ENCODE data around the gene SYNPR.

SYNPR gene

GRCh38 chr3:63441262-63441661, 163.2 kb downstream of the SYNPR start:
- Histone ChIP-seq H3K4me2 (ENCODE audit: low read length) (no peak overlapping the region), H3K36me3 (ENCODE audit: control insufficient read depth, low read length) (no peaks in the 10 kb centered on the region), H3K27me3 (ENCODE audit: control insufficient read depth, low read length) (peaks cover 3% of the 10 kb centered on the region; the same call in 1 of the 2 replicates), H3K4me3 (ENCODE audit: low read length) (no peak overlapping the region), H3K4me1 (ENCODE audit: control insufficient read depth, low read length) (no peaks in the 10 kb centered on the region), H3K9me3 (ENCODE audit: control insufficient read depth, insufficient read depth, low read length) (no peaks in the 10 kb centered on the region), H3K9me2 (replicated peaks; ENCODE audit: control insufficient read depth, low read length) (no peaks in the 10 kb centered on the region), H3K79me2 (ENCODE audit: control insufficient read depth, low read length) (no peaks in the 10 kb centered on the region), H3F3A (ENCODE audit: control insufficient read depth, insufficient read depth) (no peaks in the 10 kb centered on the region), H4K20me1 (ENCODE audit: control insufficient read depth, insufficient read depth, low read depth, low read length) (no peaks in the 10 kb centered on the region), H3K27ac (ENCODE audit: low read depth, low read length) (no peak overlapping the region)
- no peak for TF ChIP-seq CTCF (IDR thresholded peaks at IDR 0.05; ENCODE audit: low read depth, low read length, poor library complexity, severe bottlenecking)
- no peak for TF ChIP-seq EZH2phosphoT487 (IDR thresholded peaks at IDR 0.05; ENCODE audit: borderline replicate concordance, low read length)

GRCh38 chr3:63442918-63443317, 164.8 kb downstream of the SYNPR start:
- Histone ChIP-seq H3K9me2 (replicated peaks; ENCODE audit: control insufficient read depth, low read length) (no peaks in the 10 kb centered on the region), H3K4me2 (ENCODE audit: low read length) (no peak overlapping the region), H3K4me1 (ENCODE audit: control insufficient read depth, low read length) (no peaks in the 10 kb centered on the region)

GRCh38 chr3:63450023-63450422, 171.9 kb downstream of the SYNPR start:
- H3K27ac ChIP-seq (ENCODE audit: low read depth, low read length) = no peak overlapping the region
- H3F3A ChIP-seq (ENCODE audit: control insufficient read depth, insufficient read depth) = no peaks in the 10 kb centered on the region
- H3K4me2 ChIP-seq (ENCODE audit: low read length) = no peak overlapping the region
- H3K9me3 ChIP-seq (ENCODE audit: control insufficient read depth, insufficient read depth, low read length) = no peaks in the 10 kb centered on the region
- H3K36me3 ChIP-seq (ENCODE audit: control insufficient read depth, low read length) = no peaks in the 10 kb centered on the region
- H3K9me2 ChIP-seq (replicated peaks; ENCODE audit: control insufficient read depth, low read length) = no peaks in the 10 kb centered on the region
- H3K79me2 ChIP-seq (ENCODE audit: control insufficient read depth, low read length) = no peaks in the 10 kb centered on the region
- no peaks in the 10 kb centered on the region for H4K20me1 ChIP-seq (ENCODE audit: control insufficient read depth, insufficient read depth, low read depth, low read length)
- TF ChIP-seq EZH2phosphoT487 (IDR thresholded peaks at IDR 0.05; ENCODE audit: borderline replicate concordance, low read length) (no peak), CTCF (IDR thresholded peaks at IDR 0.05; ENCODE audit: low read depth, low read length, poor library complexity, severe bottlenecking) (no peak)
- no peaks in the 10 kb centered on the region for H3K4me1 ChIP-seq (ENCODE audit: control insufficient read depth, low read length)
- H3K4me3 ChIP-seq (ENCODE audit: low read length) = no peak overlapping the region
- peaks cover 3% of the 10 kb centered on the region; the same call in 1 of the 2 replicates for H3K27me3 ChIP-seq (ENCODE audit: control insufficient read depth, low read length)

More at GRCh38 chr3:63442918-63443317, 164.8 kb downstream of the SYNPR start:
- H3K27ac ChIP-seq (ENCODE audit: low read depth, low read length) = no peak overlapping the region
- H3K27me3 ChIP-seq (ENCODE audit: control insufficient read depth, low read length) = peaks cover 3% of the 10 kb centered on the region; the same call in 1 of the 2 replicates
- H3K4me3 ChIP-seq (ENCODE audit: low read length) = no peak overlapping the region
- no peak for TF ChIP-seq EZH2phosphoT487 (IDR thresholded peaks at IDR 0.05; ENCODE audit: borderline replicate concordance, low read length)
- TF ChIP-seq CTCF (IDR thresholded peaks at IDR 0.05; ENCODE audit: low read depth, low read length, poor library complexity, severe bottlenecking) = no peak
- H3F3A ChIP-seq (ENCODE audit: control insufficient read depth, insufficient read depth) = no peaks in the 10 kb centered on the region
- no peaks in the 10 kb centered on the region for H4K20me1 ChIP-seq (ENCODE audit: control insufficient read depth, insufficient read depth, low read depth, low read length)
- H3K79me2 ChIP-seq (ENCODE audit: control insufficient read depth, low read length) = no peaks in the 10 kb centered on the region
- H3K36me3 ChIP-seq (ENCODE audit: control insufficient read depth, low read length) = no peaks in the 10 kb centered on the region
- no peaks in the 10 kb centered on the region for H3K9me3 ChIP-seq (ENCODE audit: control insufficient read depth, insufficient read depth, low read length)
